ENCODE data around the gene SRP72. TPM values are rescaled to one million over a fixed set of nuclear protein-coding genes. Genes with fewer than 3 reads are reported as not detected.
A peak's percentile ranks its signal among the peaks of the same experiment; 100 is the strongest.

SRP72 gene
- total RNA-seq, 1 experiment from 2014 or later: 138 TPM

GRCh38 chr4:56469489-56470210, 2.2 kb downstream of the SRP72 start:
- ATAC-seq (no peak), DNase-seq (ENCODE audit: low spot score) (no peak)
- Mint-ChIP-seq H3K36me3 (peaks cover 47% of the 10 kb centered on the region), H3K4me3 (peak overlapping the region; percentile 93), H3K27ac (peak overlapping the region; percentile 19; the same call in 1 of the 2 replicates), H3K4me1 (peaks cover 30% of the 10 kb centered on the region), H3K27me3 (ENCODE audit: low read depth) (no peaks in the 10 kb centered on the region), H3K9me3 (no peaks in the 10 kb centered on the region)
- TF ChIP-seq ESRRA (CRISPR knock-in tag; IDR thresholded peaks at IDR 0.05; ENCODE audit: borderline replicate concordance) (no peak), CTCF (IDR thresholded peaks at IDR 0.05) (no peak), FOXP4 (CRISPR knock-in tag; IDR thresholded peaks at IDR 0.05) (no peak), GRHL2 (CRISPR knock-in tag; IDR thresholded peaks at IDR 0.05; ENCODE audit: insufficient replicate concordance, severe bottlenecking) (no peak), AR (CRISPR knock-in tag; IDR thresholded peaks at IDR 0.05) (no peak), ATF6 (CRISPR knock-in tag; IDR thresholded peaks at IDR 0.05) (no peak), ZNF281 (CRISPR knock-in tag; IDR thresholded peaks at IDR 0.05) (no peak), IRF1 (CRISPR knock-in tag; IDR thresholded peaks at IDR 0.05) (no peak), CREB1 (CRISPR knock-in tag; IDR thresholded peaks at IDR 0.05) (no peak), ZNF416 (CRISPR knock-in tag; IDR thresholded peaks at IDR 0.05) (no peak), KAT7 (CRISPR knock-in tag; IDR thresholded peaks at IDR 0.05; ENCODE audit: borderline replicate concordance) (no peak), NR3C1 (CRISPR knock-in tag; conservative IDR thresholded peaks at IDR 0.05; ENCODE audit: low read depth) (no peak), FOXK1 (CRISPR knock-in tag; IDR thresholded peaks at IDR 0.05) (no peak), NR2C2 (CRISPR knock-in tag; IDR thresholded peaks at IDR 0.05) (no peak), ZBTB43 (CRISPR knock-in tag; IDR thresholded peaks at IDR 0.05) (no peak), ZMAT4 (CRISPR knock-in tag; IDR thresholded peaks at IDR 0.05) (no peak), IRF2 (CRISPR knock-in tag; IDR thresholded peaks at IDR 0.05; ENCODE audit: borderline replicate concordance, low read depth) (no peak)
- POLR2A ChIA-PET: interaction anchor here (0.7 kb wide), 1 partner anchor 33 kb away, joined by 4 read pairs; the partner anchor contains the start of gene PAICS
- CTCF ChIA-PET: no interaction called here

Measured in WTC11 (cell line).